ENCODE data around the gene RAPGEF1.

- TF ChIP-seq CTCF (IDR thresholded peaks at IDR 0.05): no peak
- no peak for TF ChIP-seq POLR2A (IDR thresholded peaks at IDR 0.05)
Measured at GRCh38 chr9:131617611-131618010, 122.3 kb downstream of the RAPGEF1 start.

Measured in tibial nerve (tissue), 3 donors.